Measurements from ENCODE around the gene PDE6A. TPM values are rescaled to one million over a fixed set of nuclear protein-coding genes. Genes with fewer than 3 reads are reported as not detected.
"Not testable (repeated sequence)": the region's sequence is repeated elsewhere in the genome, so short reads cannot be mapped to it uniquely, and the experiment has no call there.

Gene PDE6A
- total and polyA plus RNA-seq, 4 donors, result 0.13 TPM; not detected in 3

GRCh38 chr5:149943177-149943949 lies 1.2 kb downstream of the PDE6A start:
- H3K27me3 ChIP-seq (ENCODE audit: control insufficient read depth in 1 of 2, insufficient read depth in 2 of 2, low read length in 1 of 2); intact Hi-C loops (cut with DNase I); H3K4me1 ChIP-seq (ENCODE audit: control insufficient read depth in 1 of 2, insufficient read depth in 2 of 2, low read length in 2 of 2); H3K36me3 ChIP-seq (ENCODE audit: control insufficient read depth in 1 of 2, insufficient read depth in 2 of 2, low read length in 1 of 2); ATAC-seq (ENCODE audit: low FRiP score); H3K9me3 ChIP-seq (ENCODE audit: control insufficient read depth, low read length); H3K27ac ChIP-seq (ENCODE audit: low read depth in 1 of 2, low read length in 2 of 2); H3K4me3 ChIP-seq (ENCODE audit: low read length in 2 of 2); DNase-seq: not testable (repeated sequence)
- WGBS, 2 donors, result 80 to 83% methylated on average over 6 of the region's 6 CpGs

GRCh38 chr5:149942741-149943169 lies 1.8 kb downstream of the PDE6A start:
- ATAC-seq (ENCODE audit: low FRiP score); H3K36me3 ChIP-seq (ENCODE audit: control insufficient read depth in 1 of 2, insufficient read depth in 2 of 2, low read length in 1 of 2); H3K9me3 ChIP-seq (ENCODE audit: control insufficient read depth, low read length); H3K27ac ChIP-seq (ENCODE audit: low read depth in 1 of 2, low read length in 2 of 2); H3K4me1 ChIP-seq (ENCODE audit: control insufficient read depth in 1 of 2, insufficient read depth in 2 of 2, low read length in 2 of 2); H3K4me3 ChIP-seq (ENCODE audit: low read length in 2 of 2); DNase-seq; intact Hi-C loops (cut with DNase I); H3K27me3 ChIP-seq (ENCODE audit: control insufficient read depth in 1 of 2, insufficient read depth in 2 of 2, low read length in 1 of 2): not testable (repeated sequence)
- WGBS, 2 donors, result 72 to 74% methylated on average over 4 of the region's 4 CpGs

- 94 to 98% methylated on average over 2 of the region's 2 CpGs for WGBS, 2 donors
- Histone ChIP-seq H3K4me1 (ENCODE audit: control insufficient read depth in 1 of 2, insufficient read depth in 2 of 2, low read length in 2 of 2) (peaks cover 7 to 13% of the 10 kb centered on the region in 2 donors), H3K4me3 (ENCODE audit: low read length in 2 of 2) (no peak overlapping the region), H3K27me3 (ENCODE audit: control insufficient read depth in 1 of 2, insufficient read depth in 2 of 2, low read length in 1 of 2) (no peaks in the 10 kb centered on the region), H3K27ac (ENCODE audit: low read depth in 1 of 2, low read length in 2 of 2) (no peak overlapping the region), H3K36me3 (ENCODE audit: control insufficient read depth in 1 of 2, insufficient read depth in 2 of 2, low read length in 1 of 2) (no peaks in the 10 kb centered on the region), H3K9me3 (ENCODE audit: control insufficient read depth, low read length) (no peaks in the 10 kb centered on the region)
- ATAC-seq (ENCODE audit: low FRiP score) (no peak), DNase-seq (no peak)
- intact Hi-C loops (cut with DNase I), result no loop called here
Observed at GRCh38 chr5:149942199-149942598, 2.4 kb downstream of the PDE6A start.

GRCh38 chr5:149941795-149942194 lies 2.8 kb downstream of the PDE6A start:
- Histone ChIP-seq H3K9me3 (ENCODE audit: control insufficient read depth, low read length) (no peaks in the 10 kb centered on the region), H3K4me1 (ENCODE audit: control insufficient read depth in 1 of 2, insufficient read depth in 2 of 2, low read length in 2 of 2) (peaks cover 7 to 13% of the 10 kb centered on the region in 2 donors), H3K27me3 (ENCODE audit: control insufficient read depth in 1 of 2, insufficient read depth in 2 of 2, low read length in 1 of 2) (no peaks in the 10 kb centered on the region), H3K4me3 (ENCODE audit: low read length in 2 of 2) (no peak overlapping the region), H3K27ac (ENCODE audit: low read depth in 1 of 2, low read length in 2 of 2) (no peak overlapping the region), H3K36me3 (ENCODE audit: control insufficient read depth in 1 of 2, insufficient read depth in 2 of 2, low read length in 1 of 2) (no peaks in the 10 kb centered on the region)
- ATAC-seq (ENCODE audit: low FRiP score) (no peak), DNase-seq (no peak)
- intact Hi-C loops (cut with DNase I), result no loop called here
- 96 to 97% methylated on average over 4 of the region's 4 CpGs for WGBS, 2 donors

DNA sequence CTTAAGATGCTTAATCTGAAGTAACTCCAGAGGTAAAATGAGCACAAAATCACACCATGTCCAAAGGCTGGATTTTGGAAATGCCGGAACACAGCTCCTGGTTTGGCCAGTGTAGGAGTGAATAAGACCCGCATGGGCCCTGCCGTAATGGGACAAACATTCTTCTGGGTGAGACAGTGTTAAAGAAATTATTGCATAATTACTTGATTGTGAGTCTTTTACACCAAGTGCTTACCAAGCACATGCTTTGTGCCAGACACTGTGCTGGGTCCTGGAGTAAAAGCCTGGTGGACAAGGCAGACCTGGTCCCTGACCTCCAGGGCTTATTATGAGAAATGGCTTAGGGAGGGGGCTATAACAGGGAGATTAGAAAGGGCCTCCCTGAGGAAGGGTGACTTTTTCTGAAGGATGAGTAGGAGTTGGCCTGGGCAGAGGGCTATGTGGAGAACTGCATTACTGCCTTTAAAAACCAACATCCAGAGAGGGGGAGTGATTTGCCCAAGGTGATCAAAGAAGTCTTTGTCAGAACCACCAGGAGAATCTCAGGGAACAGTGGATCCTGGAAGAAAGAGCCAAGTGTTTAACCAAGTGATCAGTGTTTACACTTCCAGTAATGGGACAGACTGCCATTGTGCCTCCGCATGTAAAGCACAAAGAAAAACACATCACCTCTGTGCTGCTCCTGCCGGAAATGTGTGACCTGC lies 3.5 kb downstream of the PDE6A start:
- H3K27me3 ChIP-seq (ENCODE audit: control insufficient read depth in 1 of 2, insufficient read depth in 2 of 2, low read length in 1 of 2), result no peaks in the 10 kb centered on the region
- H3K36me3 ChIP-seq (ENCODE audit: control insufficient read depth in 1 of 2, insufficient read depth in 2 of 2, low read length in 1 of 2), result no peaks in the 10 kb centered on the region
- intact Hi-C loops (cut with DNase I), result no loop called here
- no peak for DNase-seq
- 94 to 98% methylated on average over 5 of the region's 5 CpGs for WGBS, 2 donors
- no peak overlapping the region for H3K27ac ChIP-seq (ENCODE audit: low read depth in 1 of 2, low read length in 2 of 2)
- no peak for ATAC-seq (ENCODE audit: low FRiP score)
- peaks cover 7 to 13% of the 10 kb centered on the region in 2 donors for H3K4me1 ChIP-seq (ENCODE audit: control insufficient read depth in 1 of 2, insufficient read depth in 2 of 2, low read length in 2 of 2)
- H3K9me3 ChIP-seq (ENCODE audit: control insufficient read depth, low read length), result no peaks in the 10 kb centered on the region
- H3K4me3 ChIP-seq (ENCODE audit: low read length in 2 of 2), result no peak overlapping the region

DNA sequence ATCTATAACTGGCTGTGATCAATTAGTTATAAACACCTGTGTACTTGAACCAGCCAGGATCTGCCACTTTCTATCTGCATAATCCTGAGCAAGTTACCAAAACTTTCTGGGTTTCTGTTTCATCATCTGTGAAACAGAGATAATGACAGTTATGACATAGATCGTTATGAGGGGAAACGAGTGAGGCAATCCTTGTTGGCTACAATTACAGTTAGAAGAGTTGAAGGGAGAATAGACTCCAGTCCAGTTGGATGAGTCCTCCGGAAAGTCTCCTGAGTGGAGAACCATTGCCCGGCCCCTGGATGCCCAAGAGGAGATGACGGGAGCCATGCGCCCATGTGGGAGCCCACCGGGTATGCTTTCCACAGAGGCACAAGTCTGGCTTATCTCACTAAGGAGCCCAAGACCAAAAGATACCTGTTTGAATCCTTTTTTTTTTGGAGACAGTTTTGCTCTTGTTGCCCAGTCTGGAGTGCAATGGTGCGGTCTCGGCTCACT lies 4.5 kb downstream of the PDE6A start:
- Histone ChIP-seq H3K4me1 (ENCODE audit: control insufficient read depth in 1 of 2, insufficient read depth in 2 of 2, low read length in 2 of 2) (peaks cover 10 to 13% of the 10 kb centered on the region in 2 donors), H3K4me3 (ENCODE audit: low read length in 2 of 2) (no peak overlapping the region), H3K9me3 (ENCODE audit: control insufficient read depth, low read length) (no peaks in the 10 kb centered on the region), H3K27ac (ENCODE audit: low read depth in 1 of 2, low read length in 2 of 2) (no peak overlapping the region), H3K36me3 (ENCODE audit: control insufficient read depth in 1 of 2, insufficient read depth in 2 of 2, low read length in 1 of 2) (no peaks in the 10 kb centered on the region), H3K27me3 (ENCODE audit: control insufficient read depth in 1 of 2, insufficient read depth in 2 of 2, low read length in 1 of 2) (no peaks in the 10 kb centered on the region)
- intact Hi-C loops (cut with DNase I), result no loop called here
- ATAC-seq (ENCODE audit: low FRiP score) (no peak), DNase-seq (no peak)
- 93% methylated on average over 9 of the region's 9 CpGs for WGBS, 2 donors

DNA sequence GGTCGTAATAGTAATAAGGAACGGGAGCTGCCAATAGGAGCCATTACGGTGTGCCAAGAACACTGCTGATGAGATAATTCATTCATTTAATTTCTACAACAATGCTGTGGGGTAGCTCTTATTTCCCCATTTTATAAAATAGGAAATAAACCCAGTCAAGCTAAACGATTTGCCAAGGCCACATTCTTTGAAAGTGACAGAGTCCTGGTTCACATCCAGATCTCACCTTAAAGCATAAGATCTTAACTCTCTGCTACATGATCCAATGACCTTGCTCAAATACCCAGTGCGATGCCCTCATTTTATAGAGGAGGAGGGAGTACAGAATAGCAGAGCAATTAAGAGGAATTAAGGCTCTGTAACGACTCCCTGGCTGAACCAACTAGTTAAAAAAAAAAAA lies 5.0 kb downstream of the PDE6A start:
- intact Hi-C loops (cut with DNase I), result no loop called here
- Histone ChIP-seq H3K27ac (ENCODE audit: low read depth in 1 of 2, low read length in 2 of 2) (peak overlapping the region in 1 of 2 donors; percentile 59), H3K27me3 (ENCODE audit: control insufficient read depth in 1 of 2, insufficient read depth in 2 of 2, low read length in 1 of 2) (no peaks in the 10 kb centered on the region), H3K36me3 (ENCODE audit: control insufficient read depth in 1 of 2, insufficient read depth in 2 of 2, low read length in 1 of 2) (no peaks in the 10 kb centered on the region), H3K4me3 (ENCODE audit: low read length in 2 of 2) (no peak overlapping the region), H3K9me3 (ENCODE audit: control insufficient read depth, low read length) (no peaks in the 10 kb centered on the region), H3K4me1 (ENCODE audit: control insufficient read depth in 1 of 2, insufficient read depth in 2 of 2, low read length in 2 of 2) (peaks cover 10 to 13% of the 10 kb centered on the region in 2 donors)
- DNase-seq (no peak), ATAC-seq (ENCODE audit: low FRiP score) (no peak)
- WGBS, 2 donors, result 29 to 34% methylated on average over 6 of the region's 6 CpGs

- Histone ChIP-seq H3K4me1 (ENCODE audit: control insufficient read depth in 1 of 2, insufficient read depth in 2 of 2, low read length in 2 of 2) (peaks cover 10 to 13% of the 10 kb centered on the region in 2 donors), H3K27me3 (ENCODE audit: control insufficient read depth in 1 of 2, insufficient read depth in 2 of 2, low read length in 1 of 2) (no peaks in the 10 kb centered on the region)
Observed at GRCh38 chr5:149938791-149939358, 5.7 kb downstream of the PDE6A start.

More at GRCh38 chr5:149938791-149939358, 5.7 kb downstream of the PDE6A start:
- intact Hi-C loops (cut with DNase I), result no loop called here
- ATAC-seq (ENCODE audit: low FRiP score) (no peak), DNase-seq (peak in 1 of 2 donors; percentile 57)
- Histone ChIP-seq H3K36me3 (ENCODE audit: control insufficient read depth in 1 of 2, insufficient read depth in 2 of 2, low read length in 1 of 2) (no peaks in the 10 kb centered on the region), H3K9me3 (ENCODE audit: control insufficient read depth, low read length) (no peaks in the 10 kb centered on the region), H3K4me3 (ENCODE audit: low read length in 2 of 2) (no peak overlapping the region), H3K27ac (ENCODE audit: low read depth in 1 of 2, low read length in 2 of 2) (peak overlapping the region; percentile 7 to 59)
- whole genome bisulfite sequencing, 2 donors, result 56 to 66% methylated on average over 6 of the region's 6 CpGs

Measured in aorta (tissue), 5 donors.